ENCODE results near the gene TPSD1.
"Not testable (repeated sequence)": the region's sequence is repeated elsewhere in the genome, so short reads cannot be mapped to it uniquely, and the experiment has no call there.

The TPSD1 gene

GRCh38 chr16:1262846-1263221 is 7.0 kb downstream of the TPSD1 start:
- no peak overlapping the region for H3K4me3 ChIP-seq (ENCODE audit: low read depth, low read length)

GRCh38 chr16:1263591-1264344 is 7.9 kb downstream of the TPSD1 start:
- H3K4me3 ChIP-seq (ENCODE audit: low read depth, low read length): no peak overlapping the region

- H3K4me3 ChIP-seq (ENCODE audit: low read depth, low read length): no peak overlapping the region
These were observed 8.6 kb downstream of the TPSD1 start for GRCh38 chr16:1264345-1265089.

GRCh38 chr16:1265090-1265630 is 9.3 kb downstream of the TPSD1 start:
- no peak overlapping the region for H3K4me3 ChIP-seq (ENCODE audit: low read depth, low read length)

GRCh38 chr16:1265826-1266225 is 10.0 kb downstream of the TPSD1 start:
- H3K4me3 ChIP-seq (ENCODE audit: low read depth, low read length): no peak overlapping the region

GRCh38 chr16:1269418-1269817 is 13.5 kb downstream of the TPSD1 start:
- H3K4me3 ChIP-seq (ENCODE audit: low read depth, low read length): not testable (repeated sequence)

- H3K4me3 ChIP-seq (ENCODE audit: low read depth, low read length): no peak overlapping the region
These were observed 15.5 kb downstream of the TPSD1 start for GRCh38 chr16:1271380-1271723.

GRCh38 chr16:1271724-1272413 is 16.0 kb downstream of the TPSD1 start:
- H3K4me3 ChIP-seq (ENCODE audit: low read depth, low read length): not testable (repeated sequence)

- H3K4me3 ChIP-seq (ENCODE audit: low read depth, low read length): no peak overlapping the region
These were observed 16.8 kb downstream of the TPSD1 start for GRCh38 chr16:1272453-1273198.

- no peak overlapping the region for H3K4me3 ChIP-seq (ENCODE audit: low read depth, low read length)
These were observed 17.9 kb downstream of the TPSD1 start for GRCh38 chr16:1273816-1274215.

GRCh38 chr16:1274767-1275166 is 18.9 kb downstream of the TPSD1 start:
- H3K4me3 ChIP-seq (ENCODE audit: low read depth, low read length): no peak overlapping the region

GRCh38 chr16:1275791-1276579 is 20.1 kb downstream of the TPSD1 start:
- no peak overlapping the region for H3K4me3 ChIP-seq (ENCODE audit: low read depth, low read length)

GRCh38 chr16:1276580-1276878 is 20.7 kb downstream of the TPSD1 start:
- no peak overlapping the region for H3K4me3 ChIP-seq (ENCODE audit: low read depth, low read length)

GRCh38 chr16:1277151-1277598 is 21.3 kb downstream of the TPSD1 start:
- no peak overlapping the region for H3K4me3 ChIP-seq (ENCODE audit: low read depth, low read length)

GRCh38 chr16:1277617-1278282 is 21.9 kb downstream of the TPSD1 start:
- no peak overlapping the region for H3K4me3 ChIP-seq (ENCODE audit: low read depth, low read length)

GRCh38 chr16:1278477-1278876 is 22.6 kb downstream of the TPSD1 start:
- no peak overlapping the region for H3K4me3 ChIP-seq (ENCODE audit: low read depth, low read length)

GRCh38 chr16:1279081-1279944 is 23.4 kb downstream of the TPSD1 start:
- H3K4me3 ChIP-seq (ENCODE audit: low read depth, low read length): no peak overlapping the region

GRCh38 chr16:1279945-1280589 is 24.2 kb downstream of the TPSD1 start:
- no peak overlapping the region for H3K4me3 ChIP-seq (ENCODE audit: low read depth, low read length)
